IMR-90 (cell line): Measurements from ENCODE around the gene C1R. TPM values are rescaled to one million over a fixed set of nuclear protein-coding genes. Genes with fewer than 3 reads are reported as not detected.

Experiments used
- ATAC-seq: fragments of 200-7000 bp; cut with Tn5 transposase; 2 replicates; pipeline ENCODE4 v1.9.1; 2020; ENCODE audit warnings: low read depth, mild to moderate bottlenecking, moderate library complexity
- BruUV-seq: library from RNA; stranded (reverse); fragments of 400-500 nt; replicated peaks from 2 replicates; lab custom pipeline; 2021; lab: Mats Ljungman, UMichigan
- CTCF ChIA-PET: fragments of 300-600 bp; formaldehyde crosslinking; extraction: SDS; loops from one replicate; lab custom pipeline; 2021; ENCODE audit warnings: antibody characterized with exemption; lab: Yijun Ruan, JAX
- POLR2A ChIA-PET: fragments of 300-600 bp; sonication (Branson Sonifier 250); formaldehyde crosslinking; loops from one replicate; lab custom pipeline; 2022; ENCODE audit warnings: antibody characterized with exemption; ENCODE audit not compliant: unreplicated experiment; lab: Charles Lee
- DNase-seq: peaks from one replicate; pipeline ENCODE4 v3.0.0; 2013
- H2AFZ ChIP-seq: replicated peaks from 2 replicates; pipeline ENCODE3; 2013; ENCODE audit warnings: low read length, mild to moderate bottlenecking; ENCODE audit not compliant: poor library complexity
- H2AK5ac ChIP-seq: 2 replicates; pipeline ENCODE4 v1.6.1; 2013; ENCODE audit warnings: low read depth, low read length, inconsistent platforms
- H2AK9ac ChIP-seq: replicated peaks from 2 replicates; pipeline ENCODE3; 2013; ENCODE audit warnings: mild to moderate bottlenecking, low read depth, low read length, moderate library complexity; ENCODE audit not compliant: poor library complexity
- H2BK120ac ChIP-seq: 2 replicates; pipeline ENCODE4 v1.6.1; 2013; ENCODE audit warnings: low read depth, low read length, inconsistent platforms
- H2BK15ac ChIP-seq: 3 replicates; pipeline ENCODE4 v1.6.1; 2013; ENCODE audit warnings: low read depth, low read length, inconsistent platforms
- H2BK20ac ChIP-seq: 2 replicates; pipeline ENCODE4 v1.6.1; 2013; ENCODE audit warnings: low read depth, mild to moderate bottlenecking, inconsistent platforms, low read length, moderate library complexity
- H2BK5ac ChIP-seq: 2 replicates; pipeline ENCODE4 v1.6.1; 2013; ENCODE audit warnings: mild to moderate bottlenecking, low read depth, low read length, inconsistent platforms; ENCODE audit not compliant: poor library complexity, severe bottlenecking
- H3K14ac ChIP-seq: replicated peaks from 2 replicates; pipeline ENCODE4 v1.6.1; 2013; ENCODE audit warnings: low read depth, low read length, inconsistent platforms
- H3K18ac ChIP-seq: 2 replicates; pipeline ENCODE4 v1.6.1; 2013; ENCODE audit warnings: low read depth, low read length, control low read depth
- H3K23ac ChIP-seq: 2 replicates; pipeline ENCODE4 v1.6.1; 2013; ENCODE audit warnings: low read depth, low read length, inconsistent platforms
- H3K27ac ChIP-seq: 2 replicates; pipeline ENCODE4 v1.5.1; 2013; ENCODE audit warnings: mild to moderate bottlenecking, control low read depth, low read length; ENCODE audit not compliant: insufficient read depth
- H3K27me3 ChIP-seq: 2 replicates; pipeline ENCODE4 v1.6.1; 2013; ENCODE audit warnings: low read length; ENCODE audit not compliant: control insufficient read depth, insufficient read depth
- H3K36me3 ChIP-seq: 2 replicates; pipeline ENCODE4 v1.6.1; 2013; ENCODE audit warnings: low read length, mixed read lengths; ENCODE audit not compliant: control insufficient read depth, insufficient read depth
- H3K4ac ChIP-seq: 2 replicates; pipeline ENCODE4 v1.6.1; 2013; ENCODE audit warnings: low read depth, low read length, inconsistent platforms
- H3K4me1 ChIP-seq: 2 replicates; pipeline ENCODE4 v1.6.1; 2013; ENCODE audit warnings: low read length, mixed read lengths; ENCODE audit not compliant: control insufficient read depth, insufficient read depth
- H3K4me2 ChIP-seq: 2 replicates; pipeline ENCODE4 v1.6.1; 2013; ENCODE audit warnings: low read depth, mild to moderate bottlenecking, control low read depth, low read length, moderate library complexity
- H3K4me3 ChIP-seq: 2 replicates; pipeline ENCODE4 v1.5.1; 2013; ENCODE audit warnings: low read depth, mild to moderate bottlenecking, control low read depth, low read length, moderate library complexity; ENCODE audit not compliant: insufficient read depth
- H3K56ac ChIP-seq: 2 replicates; pipeline ENCODE4 v1.6.1; 2013; ENCODE audit warnings: low read length, inconsistent platforms; ENCODE audit not compliant: insufficient read depth; ENCODE audit errors: extremely low read depth
- H3K79me1 ChIP-seq, 2 experiments: 2 replicates each; pipeline ENCODE4 v1.6.1; 2013; ENCODE audit warnings: low read length in 2 of 2, inconsistent platforms in 1 of 2, low read depth in 1 of 2
- H3K9ac ChIP-seq: 2 replicates; pipeline ENCODE4 v1.6.1; 2013; ENCODE audit warnings: low read depth, low read length, control low read depth
- H3K9me1 ChIP-seq: 2 replicates; pipeline ENCODE4 v1.6.1; 2013; ENCODE audit warnings: low read length, inconsistent platforms; ENCODE audit not compliant: insufficient read depth
- H3K9me3 ChIP-seq: 2 replicates; pipeline ENCODE4 v1.6.1; 2013; ENCODE audit warnings: low read length; ENCODE audit not compliant: control insufficient read depth, insufficient read depth
- H4K20me1 ChIP-seq: 2 replicates; pipeline ENCODE4 v1.6.1; 2013; ENCODE audit warnings: low read length, inconsistent platforms; ENCODE audit not compliant: insufficient read depth
- H4K5ac ChIP-seq: 2 replicates; pipeline ENCODE4 v1.6.1; 2013; ENCODE audit warnings: mild to moderate bottlenecking, low read depth, low read length, control low read depth
- H4K8ac ChIP-seq, 2 experiments: 2 replicates each; pipeline ENCODE4 v1.6.1; 2013; ENCODE audit warnings: low read depth in 2 of 2, low read length in 2 of 2, control low read depth in 1 of 2, inconsistent platforms in 1 of 2
- H4K91ac ChIP-seq: 2 replicates; pipeline ENCODE4 v1.6.1; 2013; ENCODE audit warnings: low read depth, low read length, inconsistent platforms; ENCODE audit not compliant: insufficient read depth
- CTCF ChIP-seq: conservative IDR thresholded peaks from 2 replicates; pipeline ENCODE4 v1.5.1; 2012; ENCODE audit warnings: mild to moderate bottlenecking, low read depth, low read length, improper control_type of control experiment
- ELK1 ChIP-seq: fragments of 150-350 bp; IDR thresholded peaks from 2 replicates; pipeline ENCODE4 v1.6.1; 2016; ENCODE audit warnings: low read depth, mild to moderate bottlenecking, low read length, moderate library complexity, borderline replicate concordance
- POLR2A ChIP-seq: IDR thresholded peaks from 2 replicates; pipeline ENCODE4 v1.6.1; 2012; ENCODE audit warnings: mild to moderate bottlenecking, low read depth, low read length
- RAD21 ChIP-seq: IDR thresholded peaks from 2 replicates; pipeline ENCODE4 v1.6.1; 2012; ENCODE audit warnings: low read length, improper control_type of control experiment
- RFX5 ChIP-seq: IDR thresholded peaks from 2 replicates; pipeline ENCODE4 v1.8.0; 2012; ENCODE audit warnings: low read depth, mild to moderate bottlenecking, low read length, moderate library complexity
- WGBS, 2 experiments: methylation state at CpG; one replicate each; pipeline versions ENCODE4 v1.1.5 to v1.1.7; 2013; ENCODE audit warnings: missing lambda C conversion rate in 2 of 2; ENCODE audit not compliant: insufficient read length in 1 of 2; ENCODE audit errors: extremely low coverage in 2 of 2; 5-methylcytosine and 5-hydroxymethylcytosine counted together
- dilution Hi-C: fragments of 300-500 bp; cut with HindIII; formaldehyde crosslinking; loops from one replicate; pipeline ENCODE4 v1.14.3; 2018; ENCODE audit warnings: low sequenced_read_pairs; ENCODE audit not compliant: unreplicated experiment
- in situ Hi-C: fragments of 300-500 bp; cut with MboI; formaldehyde crosslinking; loops from 3 replicates; pipeline ENCODE4 v1.14.3; 2019; ENCODE audit warnings: low sequenced_read_pairs, inconsistent platforms, mixed read lengths
- intact Hi-C: fragments of 100-400 bp; cut with micrococcal nuclease; formaldehyde crosslinking; loops from 2 replicates; pipeline ENCODE4 v1.10.0; 2022
- polyA plus RNA-seq, 3 experiments: library from polyadenylated mRNA; depleted of rRNA; stranded (reverse); fragments of >200 nt; gene quantifications; 2 replicates each; pipeline ENCODE4 v1.2.3, GENCODE V29; 2012; ENCODE audit warnings: low replicate concordance in 1 of 3
- total RNA-seq: library from RNA; depleted of rRNA; stranded (reverse); fragments of >200 nt; gene quantifications from 2 replicates; pipeline ENCODE4 v1.2.3, GENCODE V29; 2012

Gene C1R
- total and polyA plus RNA-seq, 2 of the 4 experiments (the other 2 are of a cell fraction): 38.4 to 165 TPM

GRCh38 chr12:7059780-7060179 is 32.5 kb downstream of the C1R start (continued):
- TF ChIP-seq ELK1 (no peak), RFX5 (no peak)

GRCh38 chr12:7058850-7059395 is 33.3 kb downstream of the C1R start:
- Histone ChIP-seq H3K9me1 (peaks cover 9% of the 10 kb centered on the region), H3K36me3 (peaks cover 8% of the 10 kb centered on the region; the same call in 1 of the 2 replicates), H2BK120ac (peak overlapping the region; percentile 93), H3K27ac (no peak overlapping the region), H3K4ac (peak overlapping the region; percentile 44), H3K27me3 (peaks cover 9% of the 10 kb centered on the region), H3K4me1 (peaks cover 7% of the 10 kb centered on the region), H3K18ac (no peak overlapping the region), H4K20me1 (no peaks in the 10 kb centered on the region), H3K23ac (no peak overlapping the region), H3K4me2 (no peak overlapping the region), H4K91ac (no peak overlapping the region; the same call in 1 of the 2 replicates), H3K56ac (no peak overlapping the region), H3K14ac (no peak overlapping the region), H2BK5ac (no peak overlapping the region), H3K9ac (no peak overlapping the region), H4K8ac (no peak overlapping the region), H4K5ac (no peak overlapping the region; the same call in 1 of the 2 replicates), H3K9me3 (no peaks in the 10 kb centered on the region), H2AK5ac (peak overlapping the region; percentile 27; the same call in 1 of the 2 replicates), H2AFZ (no peak overlapping the region), H3K4me3 (no peak overlapping the region), H3K79me1 (peaks cover 4 to 10% of the 10 kb centered on the region in 2 experiments; a peak in 3 of 4 replicates), H2BK20ac (peak overlapping the region; percentile 91; the same call in 1 of the 2 replicates), H2BK15ac (no peak overlapping the region; the same call in 2 of the 3 replicates), H2AK9ac (peak overlapping the region; percentile 18)
- intact Hi-C loops: no loop called here
- ChIA-PET CTCF (interaction anchor here (1.4 kb wide), 1 partner anchor 18 kb away, joined by 3 read pairs; no protein-coding TSS in a partner anchor), POLR2A (no interaction called here)
- DNase-seq (no peak), ATAC-seq (no peak)
- in situ Hi-C loops: loop anchor here (25.0 kb wide), 1 partner anchor 578 kb away; no protein-coding TSS in a partner anchor
- no peak for TF ChIP-seq POLR2A
- no peak for TF ChIP-seq RAD21
- TF ChIP-seq CTCF: no peak
- WGBS, 2 experiments: 100% methylated on average over 1 of the region's 9 CpGs; no CpG with 5 or more reads in 1 of the 2 experiments
- dilution Hi-C loops: no loop called here
- no TSS peak for BruUV-seq
